Upper lobe of right lung (tissue), 1 donor: ENCODE data around the gene HMMR. TPM values are rescaled to one million over a fixed set of nuclear protein-coding genes. Genes with fewer than 3 reads are reported as not detected.

Source experiments
- ATAC-seq: fragments of 200-7000 bp; cut with Tn5 transposase; one replicate; pipeline ENCODE4 v1.9.1; 2020; ENCODE audit warnings: mild to moderate bottlenecking, moderate library complexity
- DNase-seq: peaks from one replicate; pipeline ENCODE4 v3.0.0-alpha.2; 2020
- H3K27ac ChIP-seq: fragments of 200-600 bp; one replicate; pipeline ENCODE4 v1.8.0; 2022
- H3K27me3 ChIP-seq: fragments of 200-600 bp; one replicate; pipeline ENCODE4 v1.8.0; 2022; ENCODE audit warnings: mild to moderate bottlenecking
- H3K36me3 ChIP-seq: fragments of 200-600 bp; one replicate; pipeline ENCODE4 v1.8.0; 2022
- H3K4me1 ChIP-seq: fragments of 200-600 bp; one replicate; pipeline ENCODE4 v1.8.0; 2022
- H3K4me3 ChIP-seq: fragments of 200-600 bp; one replicate; pipeline ENCODE4 v1.8.0; 2022; ENCODE audit warnings: mild to moderate bottlenecking
- H3K9me3 ChIP-seq: fragments of 200-600 bp; one replicate; pipeline ENCODE4 v1.8.0; 2022
- intact Hi-C: fragments of 100-400 bp; cut with DNase I; formaldehyde crosslinking; loops from one replicate; pipeline ENCODE4 v1.11.0; 2022
- total RNA-seq: library from RNA; stranded (reverse); fragmentation: NEBNext Ultra II Directional; extraction: Animal tissue kit (Norgen Biotek cat#: 25700); gene quantifications from one replicate; pipeline ENCODE4 v1.2.1, GENCODE V29; 2021
- TF ChIP-seq, protein P1 (sequence below): fragments of 200-600 bp; IDR thresholded peaks from one replicate; pipeline ENCODE4 v1.8.0; 2022; ENCODE audit warnings: antibody characterized with exemption
- donor health status: DM: no; HTN: yes; CAD: no; lungs with severe emphysema.

Gene HMMR
- total RNA-seq, 1 donor from 2014 or later, result 1.6 TPM

DNA sequence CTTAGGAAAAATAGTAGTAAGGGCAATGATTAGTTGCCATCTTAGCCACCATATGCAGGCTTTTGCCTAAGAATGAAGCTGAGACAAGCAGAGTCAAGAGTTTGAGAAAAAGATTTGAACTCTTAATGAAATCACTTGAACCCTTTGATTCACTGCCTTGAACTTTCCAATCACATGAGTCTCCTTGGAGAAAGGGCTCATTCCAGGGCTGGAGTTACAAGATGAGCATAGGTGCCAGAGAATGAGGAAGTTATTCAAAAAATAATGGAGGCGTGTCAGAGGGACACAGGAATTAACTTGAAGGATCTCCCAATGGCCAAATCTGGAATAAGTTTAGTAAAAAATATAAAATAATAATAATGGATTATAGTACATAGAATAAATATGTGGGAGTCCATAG, 80.3 kb downstream of the HMMR start:
- no peaks in the 10 kb centered on the region for H3K36me3 ChIP-seq
- ATAC-seq (no peak), DNase-seq (no peak)
- TF ChIP-seq, protein P1, sequence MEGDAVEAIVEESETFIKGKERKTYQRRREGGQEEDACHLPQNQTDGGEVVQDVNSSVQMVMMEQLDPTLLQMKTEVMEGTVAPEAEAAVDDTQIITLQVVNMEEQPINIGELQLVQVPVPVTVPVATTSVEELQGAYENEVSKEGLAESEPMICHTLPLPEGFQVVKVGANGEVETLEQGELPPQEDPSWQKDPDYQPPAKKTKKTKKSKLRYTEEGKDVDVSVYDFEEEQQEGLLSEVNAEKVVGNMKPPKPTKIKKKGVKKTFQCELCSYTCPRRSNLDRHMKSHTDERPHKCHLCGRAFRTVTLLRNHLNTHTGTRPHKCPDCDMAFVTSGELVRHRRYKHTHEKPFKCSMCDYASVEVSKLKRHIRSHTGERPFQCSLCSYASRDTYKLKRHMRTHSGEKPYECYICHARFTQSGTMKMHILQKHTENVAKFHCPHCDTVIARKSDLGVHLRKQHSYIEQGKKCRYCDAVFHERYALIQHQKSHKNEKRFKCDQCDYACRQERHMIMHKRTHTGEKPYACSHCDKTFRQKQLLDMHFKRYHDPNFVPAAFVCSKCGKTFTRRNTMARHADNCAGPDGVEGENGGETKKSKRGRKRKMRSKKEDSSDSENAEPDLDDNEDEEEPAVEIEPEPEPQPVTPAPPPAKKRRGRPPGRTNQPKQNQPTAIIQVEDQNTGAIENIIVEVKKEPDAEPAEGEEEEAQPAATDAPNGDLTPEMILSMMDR, result no peak
- no peak overlapping the region for H3K4me3 ChIP-seq
- H3K4me1 ChIP-seq, result no peaks in the 10 kb centered on the region
- intact Hi-C loops, result no loop called here
- H3K27me3 ChIP-seq, result no peaks in the 10 kb centered on the region
- no peaks in the 10 kb centered on the region for H3K9me3 ChIP-seq
- H3K27ac ChIP-seq, result no peak overlapping the region

Other genes starting within 250 kb of the HMMR start
- gene CCNG1, start 23.0 kb upstream of the HMMR start, total RNA-seq, result 118 TPM
- gene NUDCD2, start 530 bp upstream of the HMMR start, total RNA-seq, result 21.8 TPM
- gene MAT2B, start 45.0 kb downstream of the HMMR start, total RNA-seq, result 61.7 TPM